Chondrocyte (in vitro differentiated cells): ENCODE measurements around the gene TPSD1. TPM values are rescaled to one million over a fixed set of nuclear protein-coding genes. Genes with fewer than 3 reads are reported as not detected.

ENCODE experiments used
- DNase-seq: peaks from one replicate; pipeline ENCODE4 v3.0.0; 2021; ENCODE audit warnings: mixed read lengths, low spot score
- H3K27ac Mint-ChIP-seq: one replicate; pipeline ENCODE4 v1.8.0; 2021; ENCODE audit warnings: mild to moderate bottlenecking, moderate library complexity, mixed read lengths; ENCODE audit not compliant: unreplicated experiment
- H3K27me3 Mint-ChIP-seq: 2 replicates; pipeline ENCODE4 v1.8.0; 2021; ENCODE audit warnings: low read depth, mixed read lengths
- H3K36me3 Mint-ChIP-seq: 2 replicates; pipeline ENCODE4 v1.8.0; 2021; ENCODE audit warnings: low read depth, mixed read lengths
- H3K4me1 Mint-ChIP-seq: 2 replicates; pipeline ENCODE4 v1.8.0; 2021; ENCODE audit warnings: low read depth, mild to moderate bottlenecking, mixed read lengths
- H3K4me3 Mint-ChIP-seq: one replicate; pipeline ENCODE4 v1.8.0; 2021; ENCODE audit warnings: mild to moderate bottlenecking, moderate library complexity, mixed read lengths; ENCODE audit not compliant: unreplicated experiment
- H3K9me3 Mint-ChIP-seq: 2 replicates; pipeline ENCODE4 v1.8.0; 2021; ENCODE audit warnings: low read depth, mixed read lengths
- total RNA-seq: library from RNA; stranded (reverse); gene quantifications from 3 replicates; pipeline ENCODE4 v1.2.1, GENCODE V29; 2021
- TF ChIP-seq, protein P1 (sequence below): fragments of 200-600 bp; sonication (generic); IDR thresholded peaks from 2 replicates; pipeline ENCODE4 v1.5.0; 2021; ENCODE audit warnings: antibody characterized with exemption, mild to moderate bottlenecking, moderate library complexity

The TPSD1 gene
- total RNA-seq, 1 donor from 2014 or later: not detected

DNA sequence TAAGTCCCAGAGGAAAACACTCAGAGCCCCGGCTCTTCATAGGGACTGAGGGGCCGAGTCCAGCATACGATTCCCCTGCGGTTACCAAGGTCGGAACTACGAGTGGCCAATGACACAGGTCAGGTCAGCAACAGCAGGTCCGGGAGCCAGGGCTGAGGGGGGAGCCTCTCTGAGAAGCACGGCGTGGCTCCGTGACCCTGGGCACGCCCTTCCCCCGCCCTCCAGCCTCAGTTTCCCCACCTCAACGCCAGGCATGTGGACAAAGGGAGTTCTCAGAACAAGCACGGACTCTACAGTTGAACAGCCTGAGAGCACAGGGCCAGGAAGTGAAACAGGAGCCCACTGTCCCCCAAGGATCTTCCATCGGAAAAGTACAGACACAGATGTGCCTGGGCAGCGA, 25.6 kb downstream of the TPSD1 start:
- H3K27me3 Mint-ChIP-seq: peaks cover 22% of the 10 kb centered on the region
- peaks cover 2% of the 10 kb centered on the region for H3K4me1 Mint-ChIP-seq
- TF ChIP-seq, protein P1, sequence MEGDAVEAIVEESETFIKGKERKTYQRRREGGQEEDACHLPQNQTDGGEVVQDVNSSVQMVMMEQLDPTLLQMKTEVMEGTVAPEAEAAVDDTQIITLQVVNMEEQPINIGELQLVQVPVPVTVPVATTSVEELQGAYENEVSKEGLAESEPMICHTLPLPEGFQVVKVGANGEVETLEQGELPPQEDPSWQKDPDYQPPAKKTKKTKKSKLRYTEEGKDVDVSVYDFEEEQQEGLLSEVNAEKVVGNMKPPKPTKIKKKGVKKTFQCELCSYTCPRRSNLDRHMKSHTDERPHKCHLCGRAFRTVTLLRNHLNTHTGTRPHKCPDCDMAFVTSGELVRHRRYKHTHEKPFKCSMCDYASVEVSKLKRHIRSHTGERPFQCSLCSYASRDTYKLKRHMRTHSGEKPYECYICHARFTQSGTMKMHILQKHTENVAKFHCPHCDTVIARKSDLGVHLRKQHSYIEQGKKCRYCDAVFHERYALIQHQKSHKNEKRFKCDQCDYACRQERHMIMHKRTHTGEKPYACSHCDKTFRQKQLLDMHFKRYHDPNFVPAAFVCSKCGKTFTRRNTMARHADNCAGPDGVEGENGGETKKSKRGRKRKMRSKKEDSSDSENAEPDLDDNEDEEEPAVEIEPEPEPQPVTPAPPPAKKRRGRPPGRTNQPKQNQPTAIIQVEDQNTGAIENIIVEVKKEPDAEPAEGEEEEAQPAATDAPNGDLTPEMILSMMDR: no peak
- no peaks in the 10 kb centered on the region for H3K36me3 Mint-ChIP-seq
- no peak for DNase-seq
- no peak overlapping the region for H3K4me3 Mint-ChIP-seq
- H3K27ac Mint-ChIP-seq: no peak overlapping the region
- no peaks in the 10 kb centered on the region for H3K9me3 Mint-ChIP-seq

DNA sequence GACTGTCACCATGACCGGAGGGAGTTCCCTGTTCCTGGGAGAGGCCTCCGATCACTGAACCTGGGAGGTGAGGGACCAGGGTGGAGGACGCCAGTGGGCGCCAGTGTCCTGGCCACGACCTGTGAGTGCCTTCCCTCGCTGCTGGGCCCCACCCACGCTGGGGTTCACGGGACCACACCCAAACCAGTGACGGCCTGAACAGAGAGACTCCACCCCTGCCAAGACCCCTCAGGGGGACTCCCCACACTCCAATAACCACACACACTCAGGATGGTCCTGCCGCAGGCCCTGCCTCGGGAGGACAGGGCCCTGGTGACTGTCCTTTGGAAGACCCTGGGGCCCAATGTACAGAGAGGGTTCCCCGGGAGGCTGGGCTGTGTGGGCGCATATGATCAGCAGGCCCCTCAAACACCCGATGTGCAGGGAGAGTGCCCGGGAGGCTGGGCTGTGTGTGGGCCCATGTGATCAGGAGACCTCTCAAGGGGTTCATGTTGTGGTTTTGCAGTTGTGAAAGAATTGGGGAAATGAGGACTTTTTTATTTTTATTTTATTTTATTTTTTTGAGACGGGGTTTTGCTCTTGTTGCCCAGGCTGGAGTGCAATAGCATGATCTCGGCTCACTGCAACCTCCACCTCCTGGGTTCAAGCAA, 26.6 kb downstream of the TPSD1 start:
- TF ChIP-seq, protein P1: no peak
- no peak overlapping the region for H3K27ac Mint-ChIP-seq
- H3K27me3 Mint-ChIP-seq: peaks cover 22% of the 10 kb centered on the region
- H3K4me1 Mint-ChIP-seq: peaks cover 2% of the 10 kb centered on the region
- H3K4me3 Mint-ChIP-seq: no peak overlapping the region
- H3K36me3 Mint-ChIP-seq: no peaks in the 10 kb centered on the region
- no peak for DNase-seq
- H3K9me3 Mint-ChIP-seq: no peaks in the 10 kb centered on the region

DNA sequence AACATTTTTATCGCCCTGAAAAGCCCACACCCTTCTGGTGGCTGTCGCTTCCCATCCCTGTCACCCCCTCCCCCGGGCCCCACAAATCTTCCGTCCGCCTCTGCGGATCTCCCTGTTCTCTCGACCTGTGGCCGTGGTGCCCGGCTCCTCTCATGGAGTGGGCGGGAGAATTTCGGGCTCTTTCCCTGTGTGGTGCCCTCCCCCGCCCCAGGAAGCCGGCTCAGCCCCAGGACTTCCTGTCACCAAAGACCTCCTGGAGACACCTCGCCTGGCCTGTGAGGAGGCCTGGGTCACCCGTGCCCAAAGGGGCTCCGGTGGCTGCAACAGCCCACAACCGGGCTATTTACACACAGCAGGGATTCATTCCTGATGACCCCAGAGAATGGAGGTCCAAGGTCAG, 27.4 kb downstream of the TPSD1 start:
- TF ChIP-seq, protein P1: no peak
- peaks cover 7% of the 10 kb centered on the region for H3K4me1 Mint-ChIP-seq
- no peaks in the 10 kb centered on the region for H3K36me3 Mint-ChIP-seq
- H3K27me3 Mint-ChIP-seq: peaks cover 27% of the 10 kb centered on the region
- DNase-seq: no peak
- H3K4me3 Mint-ChIP-seq: no peak overlapping the region
- H3K9me3 Mint-ChIP-seq: no peaks in the 10 kb centered on the region
- no peak overlapping the region for H3K27ac Mint-ChIP-seq

DNA sequence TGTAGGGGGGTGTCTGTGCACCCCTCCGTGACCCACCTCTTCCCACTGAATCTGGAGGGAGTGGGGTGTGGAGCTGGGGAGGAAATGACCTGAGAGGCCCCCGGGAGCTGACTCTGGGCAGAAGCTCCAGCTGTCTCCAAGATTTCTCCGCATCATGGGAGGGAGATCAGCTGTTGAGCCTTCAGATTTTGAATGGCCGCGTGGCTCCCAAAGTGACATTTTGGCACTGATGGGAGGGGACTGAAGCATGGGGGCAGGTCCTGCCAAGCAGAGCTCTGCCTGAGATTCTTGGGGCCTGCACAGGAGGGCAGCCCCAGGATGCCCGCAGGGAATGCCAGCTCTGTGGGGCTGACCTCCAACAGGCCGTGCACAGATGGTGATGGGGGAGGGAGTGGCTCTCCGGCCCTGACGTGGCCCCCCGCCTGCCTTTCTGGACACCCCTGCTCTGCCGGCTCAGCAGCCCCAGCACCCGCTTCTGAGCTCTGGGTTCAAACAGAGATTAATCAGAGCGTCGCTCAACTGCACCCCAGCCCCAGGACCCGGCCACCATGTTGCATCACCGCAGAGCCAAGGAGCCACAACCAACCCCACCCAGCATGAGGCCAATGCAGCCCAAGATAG, 28.2 kb downstream of the TPSD1 start:
- no peaks in the 10 kb centered on the region for H3K9me3 Mint-ChIP-seq
- H3K4me1 Mint-ChIP-seq: peaks cover 7% of the 10 kb centered on the region
- no peaks in the 10 kb centered on the region for H3K36me3 Mint-ChIP-seq
- H3K27me3 Mint-ChIP-seq: peaks cover 30% of the 10 kb centered on the region
- no peak overlapping the region for H3K27ac Mint-ChIP-seq
- TF ChIP-seq, protein P1: no peak
- H3K4me3 Mint-ChIP-seq: no peak overlapping the region
- DNase-seq: no peak

DNA sequence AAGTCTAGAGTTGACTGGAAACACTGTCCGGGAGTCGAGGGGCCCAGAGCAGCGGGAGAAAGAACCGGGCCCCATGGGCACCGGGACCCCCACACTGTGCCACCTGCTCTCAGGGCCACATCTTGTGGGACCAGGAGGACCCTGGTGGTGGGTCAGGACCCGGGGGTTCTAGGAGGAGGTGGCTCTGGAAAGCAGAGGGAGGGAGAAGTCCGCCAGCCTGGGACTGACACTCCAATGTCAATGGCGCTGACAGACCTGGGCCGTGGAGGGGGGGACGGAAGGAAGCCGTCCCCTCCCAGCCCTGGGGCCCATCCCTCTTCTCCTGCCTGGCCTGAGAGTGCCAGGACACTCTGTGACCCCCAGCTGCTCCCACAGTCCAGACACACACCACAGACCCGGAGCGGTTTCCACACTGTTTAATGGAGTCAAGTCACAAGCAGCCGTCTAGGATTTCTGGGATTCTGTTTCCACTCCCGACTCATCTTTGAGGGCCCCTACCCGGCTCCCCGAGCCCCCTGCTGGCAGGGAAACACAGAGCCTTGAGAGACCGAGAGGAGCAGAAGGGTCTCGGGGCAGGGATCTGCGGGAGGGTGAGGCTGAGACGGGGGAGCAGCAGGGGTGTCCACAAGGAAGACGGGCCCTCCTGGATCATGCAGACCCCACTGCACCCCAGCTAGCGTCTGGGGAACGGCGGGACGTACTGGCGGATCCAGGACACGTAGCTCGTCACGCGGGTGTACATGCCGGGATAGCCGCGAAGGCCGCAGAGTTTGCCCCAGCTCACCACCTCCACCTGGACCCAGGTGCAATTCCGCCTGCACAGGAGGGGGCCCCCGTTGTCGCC, 30.0 kb downstream of the TPSD1 start:
- Mint-ChIP-seq H3K4me3 (no peak overlapping the region), H3K36me3 (no peaks in the 10 kb centered on the region), H3K27ac (no peak overlapping the region), H3K27me3 (peaks cover 42% of the 10 kb centered on the region), H3K9me3 (no peaks in the 10 kb centered on the region), H3K4me1 (peaks cover 7% of the 10 kb centered on the region)
- peak; percentile 81 for DNase-seq
- TF ChIP-seq, protein P1: peak; percentile 15
